HAP-1 (cell line): ENCODE data around the gene PCP4L1.
"Not testable (repeated sequence)": the region's sequence is repeated elsewhere in the genome, so short reads cannot be mapped to it uniquely, and the experiment has no call there.

Experiments
- DNase-seq, 2 experiments: peaks; one replicate each; pipeline ENCODE4 v3.0.0-alpha.2; 2016 to 2020; ENCODE audit warnings: low spot score in 2 of 2
- H3K27me3 ChIP-seq: fragments of 250-450 bp; sonication (Bioruptor Pico); 2 replicates; pipeline ENCODE4 v1.5.1; 2020; ENCODE audit warnings: low read depth, mild to moderate bottlenecking, moderate library complexity
- H3K36me3 ChIP-seq: fragments of 250-450 bp; sonication (Bioruptor Pico); replicated peaks from 2 replicates; pipeline ENCODE4 v1.5.1; 2020; ENCODE audit warnings: mild to moderate bottlenecking
- H3K4me1 ChIP-seq: fragments of 250-450 bp; sonication (Bioruptor Pico); 2 replicates; pipeline ENCODE4 v1.5.1; 2020; ENCODE audit warnings: mild to moderate bottlenecking
- H3K4me3 ChIP-seq: fragments of 250-450 bp; sonication (Bioruptor Pico); 2 replicates; pipeline ENCODE4 v1.5.1; 2020; ENCODE audit warnings: mild to moderate bottlenecking, moderate library complexity
- H3K9me3 ChIP-seq: fragments of 250-450 bp; sonication (Bioruptor Pico); 2 replicates; pipeline ENCODE4 v1.5.1; 2020; ENCODE audit warnings: mild to moderate bottlenecking, moderate library complexity
- in situ Hi-C: fragments of 300-500 bp; cut with MboI; formaldehyde crosslinking; loops from 3 replicates; pipeline ENCODE4 v1.14.3; 2020; ENCODE audit warnings: low sequenced_read_pairs, inconsistent platforms, mixed read lengths

PCP4L1 gene

DNA sequence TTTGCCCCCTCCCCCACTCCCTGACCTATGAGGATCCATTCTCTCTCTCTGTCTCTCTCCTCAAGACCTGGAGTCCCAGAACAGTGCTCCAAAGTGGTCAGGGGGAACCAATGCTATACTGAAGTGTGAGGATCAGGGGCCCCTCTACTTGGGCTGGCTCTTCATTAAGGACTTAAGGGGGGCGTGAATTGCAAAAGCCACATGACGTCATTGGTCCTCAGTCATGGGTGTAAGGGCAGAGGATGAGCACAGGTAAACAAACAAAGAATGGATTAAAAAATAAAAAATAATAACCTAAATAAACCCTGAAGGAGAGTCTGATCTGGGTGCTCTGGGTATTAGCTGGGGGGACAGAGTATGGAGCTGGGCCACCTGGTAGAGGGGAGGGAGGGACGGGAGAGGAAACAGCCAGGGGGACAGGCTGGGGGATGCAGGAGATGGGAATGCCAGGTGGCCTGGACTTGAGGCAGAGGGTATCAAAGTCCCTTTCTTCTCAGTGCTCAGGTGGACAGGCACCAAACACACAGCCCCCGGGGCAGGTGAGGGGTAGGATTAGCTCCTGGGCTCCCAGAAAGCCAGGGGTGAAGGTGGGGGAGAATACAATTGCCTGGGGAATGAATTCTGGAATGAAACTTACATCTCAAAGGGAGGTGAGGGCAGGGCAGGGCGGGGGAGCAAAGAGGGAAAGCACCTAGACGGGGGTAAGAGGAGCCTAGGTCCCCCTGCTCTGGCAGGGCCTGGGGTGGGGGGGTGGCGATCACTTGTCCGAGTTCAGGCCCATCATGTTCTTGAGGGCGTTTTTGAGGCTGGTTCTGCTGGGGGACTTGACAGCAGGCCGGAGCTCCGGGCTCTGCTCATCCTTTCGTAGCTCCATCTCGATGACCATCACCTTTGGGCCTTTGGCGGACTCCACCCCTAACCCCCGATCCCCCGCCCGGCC lies 46.7 kb downstream of the PCP4L1 start:
- H3K9me3 ChIP-seq = no peaks in the 10 kb centered on the region
- peaks cover 23% of the 10 kb centered on the region for H3K4me1 ChIP-seq
- H3K27me3 ChIP-seq = no peaks in the 10 kb centered on the region
- H3K36me3 ChIP-seq = no peaks in the 10 kb centered on the region
- no peak for DNase-seq
- H3K4me3 ChIP-seq = peak overlapping the region; percentile 49
- in situ Hi-C loops = no loop called here

- DNase-seq = peak; percentile 47 to 84
- Histone ChIP-seq H3K4me1 (peaks cover 23% of the 10 kb centered on the region), H3K36me3 (no peaks in the 10 kb centered on the region), H3K9me3 (no peaks in the 10 kb centered on the region), H3K4me3 (peak overlapping the region; percentile 49), H3K27me3 (no peaks in the 10 kb centered on the region)
- in situ Hi-C loops = no loop called here
Measured at GRCh38 chr1:161305867-161306519, 47.4 kb downstream of the PCP4L1 start.

GRCh38 chr1:161307230-161307768 lies 48.8 kb downstream of the PCP4L1 start:
- peak in 1 of 2 experiments; percentile 27 for DNase-seq
- no peaks in the 10 kb centered on the region for H3K9me3 ChIP-seq
- H3K27me3 ChIP-seq = no peaks in the 10 kb centered on the region
- H3K4me1 ChIP-seq = peaks cover 23% of the 10 kb centered on the region
- no peak overlapping the region for H3K4me3 ChIP-seq
- in situ Hi-C loops = no loop called here
- H3K36me3 ChIP-seq = no peaks in the 10 kb centered on the region

- in situ Hi-C loops = no loop called here
- no peaks in the 10 kb centered on the region for H3K36me3 ChIP-seq
- no peaks in the 10 kb centered on the region for H3K9me3 ChIP-seq
- H3K4me3 ChIP-seq = no peak overlapping the region
- no peak for DNase-seq
- H3K4me1 ChIP-seq = peaks cover 25% of the 10 kb centered on the region
- no peaks in the 10 kb centered on the region for H3K27me3 ChIP-seq
Measured at GRCh38 chr1:161307892-161308638, 49.5 kb downstream of the PCP4L1 start.

DNA sequence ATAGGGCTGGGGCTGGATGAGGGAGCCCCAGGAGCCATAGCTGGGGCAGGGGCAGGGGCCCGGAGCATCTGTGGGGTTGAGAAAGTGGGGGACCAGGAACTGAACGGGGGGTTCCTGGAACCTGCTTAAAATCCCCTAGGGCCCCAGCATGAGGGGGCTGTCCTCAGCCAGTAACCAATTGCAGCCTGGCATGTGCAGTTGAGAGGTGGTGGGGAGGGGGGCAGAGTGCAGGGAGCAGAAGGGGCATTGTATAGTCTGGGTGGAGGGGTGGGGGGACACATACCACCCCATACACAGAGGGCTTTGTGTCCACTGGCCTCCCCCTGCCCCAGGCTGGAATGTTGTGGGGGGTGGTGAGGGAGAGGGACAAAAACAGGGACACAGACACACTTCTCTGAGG lies 51.3 kb downstream of the PCP4L1 start, which contains the start of gene MPZ:
Gene MPZ, minus strand, starts transcription at position 101 of the 400 bp plus-strand sequence. Its CDS starts 63 bp downstream, at position 38.
- H3K36me3 ChIP-seq = no peaks in the 10 kb centered on the region; the same call in 1 of the 2 replicates
- no peak within 1 kb of the TSS for H3K4me3 ChIP-seq
- peaks cover 24% of the 10 kb centered on the region for H3K4me1 ChIP-seq
- H3K27me3 ChIP-seq = no peaks in the 10 kb centered on the region
- no peak for DNase-seq
- in situ Hi-C loops = no loop called here
- no peaks in the 10 kb centered on the region for H3K9me3 ChIP-seq

- Histone ChIP-seq H3K36me3 (no peaks in the 10 kb centered on the region; the same call in 1 of the 2 replicates), H3K27me3 (no peaks in the 10 kb centered on the region), H3K9me3 (no peaks in the 10 kb centered on the region), H3K4me1 (peaks cover 33% of the 10 kb centered on the region), H3K4me3 (no peak overlapping the region)
- in situ Hi-C loops = no loop called here
- DNase-seq = no peak
Measured at GRCh38 chr1:161311595-161312181, 53.1 kb downstream of the PCP4L1 start.

DNA sequence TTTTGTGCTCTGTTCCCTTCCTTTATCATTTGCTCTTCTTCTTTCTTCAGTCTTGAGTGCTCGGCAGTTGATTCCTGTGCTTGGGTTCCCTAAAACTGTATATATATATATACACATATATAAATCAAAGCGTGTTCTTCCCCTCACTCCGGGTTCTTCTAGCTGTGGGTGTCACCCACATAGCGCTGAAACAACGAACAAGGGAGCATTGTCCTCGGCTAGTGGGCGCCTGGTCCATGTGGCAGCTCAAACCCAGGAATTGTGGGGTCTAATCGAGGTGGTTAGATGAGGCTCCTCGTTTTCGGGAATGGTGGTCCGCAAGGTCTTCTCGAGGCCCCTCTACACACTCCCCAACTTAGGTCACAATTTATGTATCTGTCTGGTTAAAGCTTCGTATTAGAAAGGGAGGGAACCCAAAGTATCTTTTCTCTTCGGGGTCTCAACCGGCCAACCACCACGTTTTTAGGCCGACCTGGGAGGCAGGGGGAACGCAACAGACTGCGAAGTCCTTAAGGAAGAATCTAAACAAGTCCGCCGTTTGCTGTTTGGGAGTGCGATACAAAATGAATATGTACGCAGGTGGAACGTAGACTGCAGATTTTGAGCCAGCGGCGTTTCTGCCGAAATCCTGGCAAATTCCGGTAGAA lies 55.1 kb downstream of the PCP4L1 start:
- DNase-seq = peak in 1 of 2 experiments; percentile 15
- H3K27me3 ChIP-seq = no peaks in the 10 kb centered on the region
- peaks cover 3% of the 10 kb centered on the region for H3K36me3 ChIP-seq
- in situ Hi-C loops = no loop called here
- peaks cover 28% of the 10 kb centered on the region for H3K4me1 ChIP-seq
- H3K9me3 ChIP-seq = no peaks in the 10 kb centered on the region
- peak overlapping the region; percentile 91 for H3K4me3 ChIP-seq

- Histone ChIP-seq H3K4me1 (peaks cover 28% of the 10 kb centered on the region), H3K36me3 (peaks cover 3% of the 10 kb centered on the region), H3K27me3 (no peaks in the 10 kb centered on the region), H3K9me3 (no peaks in the 10 kb centered on the region), H3K4me3 (peak within 1 kb of the TSS; percentile 91)
- peak; percentile 89 to 93 for DNase-seq
- in situ Hi-C loops = no loop called here
Measured at GRCh38 chr1:161314201-161314981, 55.8 kb downstream of the PCP4L1 start, which contains the start of gene SDHC. Gene SDHC, plus strand, starts transcription at chr1:161314381. Its CDS starts 25 bp downstream, at chr1:161314406.

- in situ Hi-C loops = not testable (repeated sequence)
Measured at GRCh38 chr1:161315841-161316674, 57.5 kb downstream of the PCP4L1 start.

DNA sequence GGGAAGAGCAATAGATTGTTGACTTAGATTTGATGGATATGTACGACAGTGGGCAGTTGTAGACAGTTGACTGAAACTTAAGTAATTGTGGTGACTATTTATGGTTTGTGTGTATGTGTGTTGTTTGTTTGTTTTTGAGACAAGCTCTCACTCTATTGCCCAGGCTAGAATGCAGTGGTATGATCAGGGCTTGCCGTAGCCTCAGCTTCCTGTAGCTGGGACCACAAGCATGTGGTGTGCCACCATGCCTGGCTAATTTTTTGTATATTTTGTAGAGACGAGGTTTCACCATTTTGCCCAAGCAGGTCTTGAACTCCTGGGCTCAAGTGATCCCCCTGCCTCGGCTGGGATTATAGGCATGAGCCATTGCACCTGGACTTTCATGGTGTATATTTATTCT lies 65.5 kb downstream of the PCP4L1 start:
- DNase-seq = no peak
- Histone ChIP-seq H3K4me1 (no peaks in the 10 kb centered on the region; the same call in 1 of the 2 replicates), H3K4me3 (no peak overlapping the region), H3K27me3 (no peaks in the 10 kb centered on the region), H3K9me3 (no peaks in the 10 kb centered on the region), H3K36me3 (peaks cover 42% of the 10 kb centered on the region)
- in situ Hi-C loops = no loop called here

More at GRCh38 chr1:161315841-161316674, 57.5 kb downstream of the PCP4L1 start:
- peaks cover 28% of the 10 kb centered on the region for H3K4me1 ChIP-seq
- H3K36me3 ChIP-seq, H3K4me3 ChIP-seq, H3K9me3 ChIP-seq, H3K27me3 ChIP-seq: not testable (repeated sequence)
- peak; percentile 64 to 78 for DNase-seq

DNA sequence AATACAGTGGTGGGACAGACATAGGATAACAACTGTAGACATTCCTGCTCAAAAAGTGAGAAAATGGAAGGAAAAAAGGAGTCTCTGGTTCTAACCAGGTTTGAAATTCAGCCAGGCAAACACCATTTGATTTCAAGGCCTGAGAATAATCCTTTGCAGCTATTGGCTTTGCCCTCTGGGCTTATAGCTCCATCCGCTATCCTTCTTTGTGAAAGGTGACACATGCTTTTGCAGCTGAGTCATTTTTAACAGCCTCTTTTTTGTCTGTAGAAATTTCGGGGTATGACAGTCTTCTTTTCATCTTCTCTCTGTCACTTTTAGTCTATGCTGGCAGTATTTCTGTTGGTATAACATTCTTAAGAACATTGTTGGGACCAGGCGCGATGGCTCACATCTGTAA lies 71.8 kb downstream of the PCP4L1 start:
- in situ Hi-C loops = no loop called here
- peak in 1 of 2 experiments; percentile 21 for DNase-seq

More for the DNA sequence above, 71.8 kb downstream of the PCP4L1 start:
- Histone ChIP-seq H3K36me3 (peaks cover 78% of the 10 kb centered on the region), H3K4me3 (no peak overlapping the region), H3K9me3 (no peaks in the 10 kb centered on the region), H3K4me1 (peaks cover 12% of the 10 kb centered on the region), H3K27me3 (no peaks in the 10 kb centered on the region)
